Non-pigmented ciliary epithelial cell (primary cell): Measurements from ENCODE around the gene INSC.

Experiments used
- DNase-seq: peaks from one replicate; pipeline ENCODE4 v3.0.0-alpha.2; 2010; ENCODE audit warnings: low read depth

The INSC gene

GRCh38 chr11:15186146-15186545 is 71.4 kb downstream of the INSC start:
- DNase-seq: no peak

- DNase-seq: no peak
Observed at GRCh38 chr11:15189189-15189588, 74.5 kb downstream of the INSC start.

GRCh38 chr11:15189641-15190365 is 75.1 kb downstream of the INSC start:
- no peak for DNase-seq

GRCh38 chr11:15190611-15191010 is 75.9 kb downstream of the INSC start:
- DNase-seq: no peak

- no peak for DNase-seq
Observed at GRCh38 chr11:15192005-15192556, 77.4 kb downstream of the INSC start.

- DNase-seq: no peak
Observed at GRCh38 chr11:15194671-15195415, 80.1 kb downstream of the INSC start.

GRCh38 chr11:15195454-15196200 is 80.9 kb downstream of the INSC start:
- DNase-seq: no peak

GRCh38 chr11:15196704-15197103 is 82.0 kb downstream of the INSC start:
- no peak for DNase-seq

- no peak for DNase-seq
Observed at GRCh38 chr11:15197696-15198095, 83.0 kb downstream of the INSC start.

- no peak for DNase-seq
Observed at GRCh38 chr11:15198284-15198683, 83.6 kb downstream of the INSC start.

GRCh38 chr11:15199693-15200092 is 85.0 kb downstream of the INSC start:
- DNase-seq: no peak

- no peak for DNase-seq
Observed at GRCh38 chr11:15200696-15201095, 86.0 kb downstream of the INSC start.

GRCh38 chr11:15201586-15201985 is 86.9 kb downstream of the INSC start:
- DNase-seq: no peak

- no peak for DNase-seq
Observed at GRCh38 chr11:15202626-15203025, 87.9 kb downstream of the INSC start.

- no peak for DNase-seq
Observed at GRCh38 chr11:15204711-15205110, 90.0 kb downstream of the INSC start.

- DNase-seq: no peak
Observed at GRCh38 chr11:15206791-15207190, 92.1 kb downstream of the INSC start.

- no peak for DNase-seq
Observed at GRCh38 chr11:15208378-15209222, 93.9 kb downstream of the INSC start.

GRCh38 chr11:15212876-15213275 is 98.2 kb downstream of the INSC start:
- DNase-seq: no peak

- DNase-seq: no peak
Observed at GRCh38 chr11:15213471-15214231, 98.9 kb downstream of the INSC start.

- DNase-seq: no peak
Observed at GRCh38 chr11:15215005-15215404, 100.3 kb downstream of the INSC start.

GRCh38 chr11:15216678-15217077 is 102.0 kb downstream of the INSC start:
- DNase-seq: no peak
